ENCODE results near the gene RNF217.
"Not testable (repeated sequence)": the region's sequence is repeated elsewhere in the genome, so short reads cannot be mapped to it uniquely, and the experiment has no call there.

The RNF217 gene

GRCh38 chr6:124961777-124962638 is at the start of gene RNF217:
Gene RNF217, plus strand, starts transcription at chr6:124962437. Its CDS starts 108 bp downstream, at chr6:124962545.
- Mint-ChIP-seq H3K9me3 (no peaks in the 10 kb centered on the region), H3K36me3 (no peaks in the 10 kb centered on the region), H3K4me3 (peak within 1 kb of the TSS; percentile 35), H3K27ac (no peak within 1 kb of the TSS), H3K4me1 (peaks cover 6% of the 10 kb centered on the region)
- no peak for DNase-seq (ENCODE audit: low spot score in 2 of 2)
- peak; percentile 41 for ATAC-seq

- Mint-ChIP-seq H3K36me3 (no peaks in the 10 kb centered on the region), H3K4me1 (no peaks in the 10 kb centered on the region), H3K4me3 (no peak overlapping the region), H3K9me3 (peaks cover 3% of the 10 kb centered on the region), H3K27ac (no peak overlapping the region)
- DNase-seq (ENCODE audit: low spot score in 2 of 2) (no peak), ATAC-seq (no peak)
These were observed 49.2 kb upstream of the RNF217 start for GRCh38 chr6:124913056-124913455.

GRCh38 chr6:124917769-124918168 is 44.5 kb upstream of the RNF217 start:
- H3K36me3 Mint-ChIP-seq: no peaks in the 10 kb centered on the region
- peaks cover 3% of the 10 kb centered on the region for H3K9me3 Mint-ChIP-seq
- no peak overlapping the region for H3K4me3 Mint-ChIP-seq
- H3K27ac Mint-ChIP-seq: no peak overlapping the region
- no peak for DNase-seq (ENCODE audit: low spot score in 2 of 2)
- H3K4me1 Mint-ChIP-seq: no peaks in the 10 kb centered on the region
- ATAC-seq: no peak

- not testable (repeated sequence) for ATAC-seq; DNase-seq (ENCODE audit: low spot score in 2 of 2); H3K9me3 Mint-ChIP-seq; H3K4me1 Mint-ChIP-seq; H3K36me3 Mint-ChIP-seq; H3K27ac Mint-ChIP-seq; H3K4me3 Mint-ChIP-seq
These were observed 42.5 kb upstream of the RNF217 start for GRCh38 chr6:124919703-124920102.

GRCh38 chr6:124924333-124924759 is 37.9 kb upstream of the RNF217 start:
- H3K27ac Mint-ChIP-seq: no peak overlapping the region
- H3K4me3 Mint-ChIP-seq: no peak overlapping the region
- H3K4me1 Mint-ChIP-seq: no peaks in the 10 kb centered on the region
- no peaks in the 10 kb centered on the region for H3K36me3 Mint-ChIP-seq
- DNase-seq (ENCODE audit: low spot score in 2 of 2) (no peak), ATAC-seq (no peak)
- peaks cover 2% of the 10 kb centered on the region for H3K9me3 Mint-ChIP-seq

GRCh38 chr6:124926435-124926834 is 35.8 kb upstream of the RNF217 start:
- Mint-ChIP-seq H3K36me3 (no peaks in the 10 kb centered on the region), H3K9me3 (peaks cover 2% of the 10 kb centered on the region), H3K27ac (no peak overlapping the region), H3K4me3 (no peak overlapping the region), H3K4me1 (no peaks in the 10 kb centered on the region)
- no peak for DNase-seq (ENCODE audit: low spot score in 2 of 2)
- ATAC-seq: no peak

- no peak for DNase-seq (ENCODE audit: low spot score in 2 of 2)
- no peak overlapping the region for H3K4me3 Mint-ChIP-seq
These were observed 34.4 kb upstream of the RNF217 start for GRCh38 chr6:124927806-124928205.

GRCh38 chr6:124928851-124929250 is 33.4 kb upstream of the RNF217 start:
- no peak for ATAC-seq
- Mint-ChIP-seq H3K36me3 (no peaks in the 10 kb centered on the region), H3K4me1 (no peaks in the 10 kb centered on the region), H3K4me3 (no peak overlapping the region), H3K27ac (no peak overlapping the region), H3K9me3 (no peaks in the 10 kb centered on the region)
- no peak for DNase-seq (ENCODE audit: low spot score in 2 of 2)

More at GRCh38 chr6:124927806-124928205, 34.4 kb upstream of the RNF217 start:
- no peak overlapping the region for H3K27ac Mint-ChIP-seq
- peaks cover 2% of the 10 kb centered on the region for H3K9me3 Mint-ChIP-seq
- H3K4me1 Mint-ChIP-seq: no peaks in the 10 kb centered on the region
- no peaks in the 10 kb centered on the region for H3K36me3 Mint-ChIP-seq
- no peak for ATAC-seq

GRCh38 chr6:124937645-124938044 is 24.6 kb upstream of the RNF217 start:
- Mint-ChIP-seq H3K36me3 (no peaks in the 10 kb centered on the region), H3K27ac (no peak overlapping the region), H3K9me3 (no peaks in the 10 kb centered on the region), H3K4me3 (no peak overlapping the region), H3K4me1 (no peaks in the 10 kb centered on the region)
- no peak for ATAC-seq
- no peak for DNase-seq (ENCODE audit: low spot score in 2 of 2)

- no peaks in the 10 kb centered on the region for H3K36me3 Mint-ChIP-seq
- no peak overlapping the region for H3K27ac Mint-ChIP-seq
- no peaks in the 10 kb centered on the region for H3K4me1 Mint-ChIP-seq
- H3K9me3 Mint-ChIP-seq: no peaks in the 10 kb centered on the region
- H3K4me3 Mint-ChIP-seq: no peak overlapping the region
- DNase-seq (ENCODE audit: low spot score in 2 of 2): no peak
- ATAC-seq: no peak
These were observed 21.0 kb upstream of the RNF217 start for GRCh38 chr6:124941259-124941658.

- Mint-ChIP-seq H3K4me3 (no peak overlapping the region), H3K4me1 (no peaks in the 10 kb centered on the region), H3K36me3 (no peaks in the 10 kb centered on the region), H3K9me3 (no peaks in the 10 kb centered on the region), H3K27ac (no peak overlapping the region)
- no peak for ATAC-seq
- DNase-seq (ENCODE audit: low spot score in 2 of 2): no peak
These were observed 18.6 kb upstream of the RNF217 start for GRCh38 chr6:124943658-124944057.

- H3K9me3 Mint-ChIP-seq: no peaks in the 10 kb centered on the region
- DNase-seq (ENCODE audit: low spot score in 2 of 2): no peak
- no peak overlapping the region for H3K4me3 Mint-ChIP-seq
- H3K4me1 Mint-ChIP-seq: no peaks in the 10 kb centered on the region
- no peaks in the 10 kb centered on the region for H3K36me3 Mint-ChIP-seq
- ATAC-seq: no peak
- H3K27ac Mint-ChIP-seq: no peak overlapping the region
These were observed 14.2 kb upstream of the RNF217 start for GRCh38 chr6:124947971-124948451.

- Mint-ChIP-seq H3K27ac (no peak overlapping the region), H3K4me1 (no peaks in the 10 kb centered on the region), H3K9me3 (no peaks in the 10 kb centered on the region), H3K36me3 (no peaks in the 10 kb centered on the region), H3K4me3 (no peak overlapping the region)
- no peak for DNase-seq (ENCODE audit: low spot score in 2 of 2)
- ATAC-seq: no peak
These were observed 12.5 kb upstream of the RNF217 start for GRCh38 chr6:124949706-124950105.

- no peak overlapping the region for H3K4me3 Mint-ChIP-seq
- H3K36me3 Mint-ChIP-seq: no peaks in the 10 kb centered on the region
- no peak overlapping the region for H3K27ac Mint-ChIP-seq
- DNase-seq (ENCODE audit: low spot score in 2 of 2) (no peak), ATAC-seq (no peak)
- H3K4me1 Mint-ChIP-seq: no peaks in the 10 kb centered on the region
- no peaks in the 10 kb centered on the region for H3K9me3 Mint-ChIP-seq
These were observed 8.4 kb upstream of the RNF217 start for GRCh38 chr6:124953808-124954207.

GRCh38 chr6:124955108-124955856 is 7.0 kb upstream of the RNF217 start:
- no peak overlapping the region for H3K27ac Mint-ChIP-seq
- ATAC-seq: no peak
- H3K4me3 Mint-ChIP-seq: no peak overlapping the region
- no peaks in the 10 kb centered on the region for H3K36me3 Mint-ChIP-seq
- no peaks in the 10 kb centered on the region for H3K9me3 Mint-ChIP-seq
- H3K4me1 Mint-ChIP-seq: no peaks in the 10 kb centered on the region
- DNase-seq (ENCODE audit: low spot score in 2 of 2): no peak

GRCh38 chr6:124956018-124956417 is 6.2 kb upstream of the RNF217 start:
- H3K9me3 Mint-ChIP-seq: no peaks in the 10 kb centered on the region
- H3K4me3 Mint-ChIP-seq: no peak overlapping the region
- no peaks in the 10 kb centered on the region for H3K4me1 Mint-ChIP-seq
- H3K36me3 Mint-ChIP-seq: no peaks in the 10 kb centered on the region
- DNase-seq (ENCODE audit: low spot score in 2 of 2) (no peak), ATAC-seq (no peak)
- no peak overlapping the region for H3K27ac Mint-ChIP-seq

Measured in stimulated activated effector memory CD8-positive, alpha-beta T cell treated with anti-CD3 and anti-CD28 coated beads, Interleukin-12 subunit alpha, Interleukin-12 subunit beta, amount 100 ng/mL, for 72 hours (primary cell).